Right hindlimb (tissue), 1 donor: ENCODE results near the gene ADA.

Experiments used
- DNase-seq: peaks from one replicate; pipeline ENCODE4 v3.0.0-alpha.2; 2018

Gene ADA

DNA sequence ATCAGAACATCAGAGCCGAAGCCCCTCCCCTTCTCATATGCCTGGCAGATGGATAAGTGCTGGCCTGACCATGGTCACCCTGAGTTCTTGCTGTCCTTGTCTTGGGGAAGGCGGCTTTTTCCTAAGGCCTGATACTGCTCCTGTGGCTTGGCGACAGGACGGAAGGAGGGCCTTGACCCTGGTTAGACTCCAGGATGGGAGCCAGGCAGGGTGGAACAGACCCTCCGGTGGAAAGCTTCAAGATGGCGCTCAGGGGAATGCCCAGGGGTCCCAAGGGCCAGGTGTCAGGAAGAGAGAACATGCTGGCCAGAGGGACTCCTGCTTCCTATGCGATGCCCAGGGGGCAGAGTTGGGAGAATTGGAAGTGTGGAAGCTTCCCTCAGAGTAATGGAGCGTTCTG, 29.6 kb downstream of the ADA start:
- DNase-seq, result no peak

DNA sequence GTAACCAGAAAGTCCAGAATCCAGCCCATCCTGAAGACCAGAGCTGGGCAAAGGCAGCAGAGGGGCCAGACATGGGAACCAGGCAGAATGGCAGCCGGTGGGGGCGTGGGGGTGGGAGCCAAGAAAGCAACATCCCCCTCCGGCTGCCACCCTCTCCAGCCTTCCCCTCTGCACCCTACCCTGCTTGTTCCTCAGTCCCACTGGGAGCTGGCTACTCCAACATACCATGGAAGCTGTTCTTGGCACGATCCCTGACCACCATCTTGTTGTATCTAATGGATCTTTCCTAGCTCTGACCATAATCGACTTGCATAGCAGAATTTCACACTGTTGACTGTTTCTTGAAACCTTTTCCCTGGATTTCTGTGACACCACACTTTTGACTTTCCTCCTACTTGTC, 30.2 kb downstream of the ADA start:
- no peak for DNase-seq

DNA sequence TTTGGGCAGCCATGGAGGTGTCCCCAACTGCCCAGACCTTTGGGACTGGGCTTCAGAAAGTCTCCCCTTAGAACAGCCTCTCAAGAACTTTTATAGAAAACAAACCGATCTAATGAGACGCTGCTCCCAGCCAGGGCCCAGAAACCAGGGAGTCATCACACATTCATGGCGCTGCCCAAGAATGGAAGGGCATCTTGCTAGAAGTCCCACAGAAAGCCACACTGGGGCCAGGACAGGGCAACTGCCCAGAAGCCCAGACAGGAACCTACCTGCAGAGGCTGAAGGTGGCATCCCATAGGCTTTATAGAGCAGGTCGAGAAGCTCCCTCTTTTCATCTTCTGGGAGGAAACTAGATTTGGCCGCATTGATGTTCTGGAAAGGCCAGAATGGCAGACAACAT, 31.5 kb downstream of the ADA start:
- DNase-seq, result no peak

DNA sequence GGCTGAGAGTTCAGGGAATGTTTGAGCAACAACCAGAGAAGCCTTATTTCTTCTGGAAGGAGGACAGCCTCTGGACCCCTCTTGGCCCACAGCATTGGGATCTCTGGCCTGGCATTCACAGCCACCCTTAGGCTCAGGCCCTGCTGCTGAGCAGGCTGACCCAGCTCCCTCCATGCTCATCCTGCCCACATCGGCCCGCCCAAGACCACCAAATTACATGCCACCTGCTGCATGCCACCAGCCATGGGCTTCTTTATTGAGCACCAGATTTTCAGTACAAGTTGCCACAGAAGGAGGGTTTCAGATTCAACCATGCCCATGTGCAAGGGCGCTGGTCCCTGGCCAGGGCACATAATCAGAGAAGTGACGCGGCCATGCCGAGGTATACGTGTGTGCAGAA, 32.2 kb downstream of the ADA start:
- DNase-seq, result no peak

DNA sequence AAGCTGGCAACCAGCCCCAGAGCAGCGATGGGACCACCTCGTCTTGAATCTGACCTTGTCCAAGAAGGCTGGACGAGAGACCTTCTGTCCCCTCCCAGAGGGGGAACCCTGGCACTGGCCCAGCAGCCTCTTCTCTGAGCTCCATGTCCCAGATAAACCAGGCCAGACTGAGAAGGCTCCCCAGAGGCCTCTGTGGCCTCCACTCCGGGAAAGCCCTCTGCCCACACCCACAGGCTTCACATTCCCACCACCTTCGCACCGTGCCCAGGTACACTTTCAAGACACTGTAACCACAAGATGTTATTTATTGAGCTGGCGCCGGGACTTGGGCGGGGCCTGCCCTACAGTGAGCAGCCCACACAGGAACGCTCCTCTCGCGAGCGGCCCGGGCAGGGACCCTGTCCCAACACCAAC, 33.2 kb downstream of the ADA start:
- DNase-seq, result no peak

DNA sequence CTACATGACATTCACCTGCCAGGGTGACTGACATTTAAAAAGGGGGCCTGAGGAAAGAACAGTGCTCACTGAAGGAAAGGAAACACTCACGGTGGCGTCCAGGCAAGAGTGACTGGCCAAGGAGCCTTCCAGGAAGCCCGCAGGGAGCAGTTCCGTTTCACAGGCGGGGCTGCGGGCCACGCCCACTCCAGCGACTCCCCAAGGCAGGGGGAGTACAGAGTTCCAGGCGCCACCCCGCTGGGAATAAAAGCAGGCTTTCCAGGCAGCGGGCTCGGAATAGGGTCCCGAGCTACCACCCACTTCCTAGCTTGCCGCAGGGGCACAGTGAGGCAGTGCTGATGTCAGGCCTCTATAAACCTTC, 34.9 kb downstream of the ADA start:
- no peak for DNase-seq

DNA sequence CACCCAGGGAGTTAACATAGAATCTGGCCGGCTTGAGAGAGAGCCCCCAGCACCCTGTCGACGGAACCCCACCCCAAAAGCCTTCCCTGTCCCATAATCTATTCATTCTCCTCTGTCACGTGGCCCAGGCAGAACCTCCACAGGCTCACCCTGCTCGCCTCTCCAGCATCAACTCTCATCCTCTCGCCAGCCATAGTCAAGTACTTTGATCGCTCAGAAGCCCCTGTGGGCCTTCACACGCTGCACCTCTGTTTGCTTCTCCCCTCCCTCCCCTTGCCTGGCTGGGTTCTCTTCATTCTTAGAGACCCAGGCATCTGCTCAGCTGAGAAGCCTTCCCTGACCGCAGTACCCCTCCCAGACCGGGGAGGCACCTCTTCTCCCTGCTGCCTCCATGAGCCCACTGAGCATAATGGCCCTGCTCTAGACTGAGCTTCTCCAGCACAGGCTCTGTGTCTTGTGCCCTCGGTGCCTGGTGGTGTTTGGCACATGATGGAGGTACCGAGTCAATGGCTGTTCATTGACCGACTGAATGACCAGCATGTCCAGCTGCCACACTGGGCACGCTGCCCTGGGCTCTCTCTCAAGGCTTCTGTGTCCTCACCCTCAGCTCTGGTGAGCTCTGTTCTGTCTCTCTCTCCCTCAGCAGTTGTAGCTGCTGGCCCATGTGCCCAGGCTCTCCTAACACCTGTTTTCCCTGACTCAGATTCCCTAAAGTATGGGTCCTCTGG, 35.5 kb downstream of the ADA start:
- no peak for DNase-seq

DNA sequence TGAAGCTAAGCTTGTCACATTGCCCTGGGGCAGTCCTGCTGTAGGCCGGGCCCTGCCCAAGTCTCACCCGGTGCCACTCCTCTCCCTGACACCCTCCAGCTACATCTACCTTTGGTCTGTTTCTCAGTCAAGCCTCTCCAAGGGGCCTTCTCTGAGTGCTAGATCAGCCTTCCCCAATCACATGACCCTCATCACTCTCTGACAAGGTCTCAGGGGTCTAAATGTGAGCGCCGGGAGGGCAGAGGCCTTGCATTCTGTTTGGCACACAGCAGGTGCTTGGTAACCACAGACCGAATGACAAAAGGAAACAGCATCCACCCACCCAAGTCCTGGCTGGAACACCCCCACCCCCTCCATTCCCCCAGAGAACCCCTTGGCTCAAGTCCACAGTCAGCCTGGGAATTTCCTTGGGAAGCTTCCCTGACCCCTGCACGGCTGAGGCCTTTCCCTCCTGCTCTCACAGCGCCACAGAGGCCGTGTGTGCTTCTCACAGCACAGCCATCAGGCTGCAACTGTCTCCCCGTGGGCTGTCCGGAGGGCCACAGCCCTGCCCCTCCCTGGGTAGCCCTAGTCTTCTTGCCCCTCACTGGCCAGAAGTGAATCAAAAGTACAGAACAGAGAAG, 36.2 kb downstream of the ADA start:
- no peak for DNase-seq

DNA sequence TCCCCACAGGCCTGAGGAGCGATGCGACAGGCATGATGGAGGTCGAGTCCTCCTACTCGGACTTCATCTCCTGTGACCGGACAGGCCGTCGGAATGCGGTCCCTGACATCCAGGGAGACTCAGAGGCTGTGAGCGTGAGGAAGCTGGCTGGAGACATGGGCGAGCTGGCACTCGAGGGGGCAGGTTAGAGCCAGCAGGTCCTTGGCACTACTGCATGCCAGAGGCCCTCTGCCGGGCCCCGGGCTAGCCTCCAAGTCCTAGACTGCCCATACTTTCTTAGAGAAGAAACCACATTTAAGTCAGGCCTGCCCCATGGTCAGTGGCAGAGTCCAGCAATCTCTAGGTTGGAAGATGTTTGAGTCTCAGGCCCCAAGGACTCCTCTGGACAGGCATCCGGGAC, 37.0 kb downstream of the ADA start:
- DNase-seq, result no peak

DNA sequence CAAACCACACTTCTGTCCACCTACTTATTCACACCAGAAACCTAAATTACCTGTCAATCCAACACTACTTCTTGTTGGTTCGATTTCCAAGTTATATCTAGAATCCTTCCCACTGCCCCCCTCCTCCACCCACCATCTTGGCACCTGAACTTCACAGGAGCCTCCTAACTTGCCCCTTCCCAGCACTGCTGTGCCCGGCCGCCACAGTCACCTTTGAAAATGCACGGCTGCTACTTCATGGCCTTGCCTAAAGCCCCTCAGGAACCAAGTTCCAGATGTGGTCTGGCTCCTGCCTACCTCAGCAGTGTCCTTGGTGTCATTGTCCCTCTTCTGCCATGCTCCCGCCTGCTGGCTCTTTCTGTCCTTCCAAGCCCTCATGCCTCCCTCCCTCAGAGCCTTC, 37.9 kb downstream of the ADA start:
- no peak for DNase-seq

DNA sequence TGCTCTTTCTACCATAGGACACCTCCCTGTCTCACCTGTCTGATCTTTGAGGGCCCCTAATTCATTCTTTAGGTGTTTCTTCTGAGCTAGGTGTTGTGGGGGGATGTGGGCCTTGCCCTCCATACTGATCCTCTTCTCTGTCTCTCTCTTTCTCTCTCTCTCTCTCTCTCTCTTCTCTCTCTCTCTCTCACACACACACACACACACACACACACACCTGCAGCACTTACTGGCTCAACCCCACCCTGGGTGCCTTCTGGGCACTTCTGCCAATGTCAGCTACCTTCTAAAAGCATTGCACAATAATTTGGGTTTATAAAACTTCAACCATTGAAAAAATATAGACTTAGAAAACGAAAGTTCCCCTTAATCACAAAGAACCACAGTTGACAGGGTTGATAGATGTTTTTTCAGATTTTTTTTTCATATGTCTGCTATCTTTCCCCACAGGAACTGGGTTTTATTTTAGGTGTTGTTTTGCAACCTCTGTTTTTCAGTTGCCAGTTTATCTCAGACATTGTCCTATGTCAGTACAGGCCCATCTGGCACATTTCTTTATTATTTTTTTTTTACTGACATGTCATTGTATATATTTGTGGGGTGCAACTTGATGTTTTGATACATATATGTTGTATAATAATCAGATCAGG, 41.1 kb downstream of the ADA start:
- DNase-seq, result no peak

DNA sequence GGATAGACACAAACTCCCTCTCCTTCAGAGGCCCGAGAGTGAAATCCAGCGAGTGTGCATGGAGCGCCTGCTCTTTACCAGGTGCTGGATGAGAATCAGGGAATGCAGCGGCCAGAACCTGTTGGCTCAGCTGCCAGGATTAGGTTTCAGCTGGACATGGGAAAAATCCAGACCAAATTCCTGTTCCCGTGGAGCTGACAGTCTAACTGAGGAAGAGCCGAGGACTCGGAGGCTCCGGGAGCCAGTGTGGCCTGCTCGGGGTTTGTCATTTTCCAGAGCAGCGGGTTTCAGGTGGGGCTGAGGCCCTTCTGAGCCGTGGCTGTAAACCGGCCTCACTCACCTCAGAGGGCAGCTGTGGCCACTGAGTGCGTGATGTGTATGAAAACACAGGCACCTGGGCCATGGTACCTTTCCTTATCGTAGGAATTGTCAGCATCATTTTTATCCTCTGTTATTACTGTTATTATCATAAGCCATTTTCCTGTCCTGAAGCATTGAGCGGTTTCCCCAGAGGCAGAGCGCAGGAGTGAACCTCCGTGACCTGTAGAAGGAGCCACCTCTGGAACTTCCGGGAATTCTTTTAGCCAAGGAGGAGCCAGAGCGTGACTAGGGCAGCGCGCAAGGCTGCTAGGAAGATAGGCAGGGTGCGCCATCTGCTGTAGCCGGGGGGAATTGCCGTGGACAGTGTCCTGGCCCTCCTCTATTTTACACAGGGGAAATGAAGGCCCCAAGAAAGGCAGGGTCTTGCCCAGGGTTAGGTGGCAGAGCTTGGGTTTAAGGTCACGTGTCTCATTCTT, 41.8 kb downstream of the ADA start:
- peak; percentile 90 for DNase-seq

DNA sequence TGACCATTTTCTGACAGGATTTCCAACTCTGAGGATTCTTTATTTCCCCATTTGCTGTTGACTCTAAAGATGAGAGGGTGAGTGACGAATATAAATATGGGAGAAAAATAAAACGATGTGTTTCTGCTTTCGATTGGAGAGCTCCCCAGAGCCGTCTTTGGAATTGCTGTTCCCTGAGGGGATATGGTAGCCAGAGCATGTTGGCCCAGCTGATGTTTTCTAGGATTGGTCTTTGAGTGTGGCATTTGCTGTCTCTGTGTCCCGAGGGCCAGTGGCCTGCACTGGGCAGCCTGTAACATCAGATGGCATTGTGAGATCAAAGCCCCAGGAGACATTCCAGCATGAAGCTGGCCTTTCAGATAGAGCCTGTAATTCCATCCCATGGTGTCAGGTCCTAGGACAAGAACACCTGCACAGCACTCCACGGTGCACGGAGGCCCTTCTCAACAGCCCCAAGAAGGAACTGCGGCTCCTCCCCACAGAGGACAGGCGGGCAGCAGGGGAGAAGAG, 42.4 kb downstream of the ADA start:
- DNase-seq, result no peak

DNA sequence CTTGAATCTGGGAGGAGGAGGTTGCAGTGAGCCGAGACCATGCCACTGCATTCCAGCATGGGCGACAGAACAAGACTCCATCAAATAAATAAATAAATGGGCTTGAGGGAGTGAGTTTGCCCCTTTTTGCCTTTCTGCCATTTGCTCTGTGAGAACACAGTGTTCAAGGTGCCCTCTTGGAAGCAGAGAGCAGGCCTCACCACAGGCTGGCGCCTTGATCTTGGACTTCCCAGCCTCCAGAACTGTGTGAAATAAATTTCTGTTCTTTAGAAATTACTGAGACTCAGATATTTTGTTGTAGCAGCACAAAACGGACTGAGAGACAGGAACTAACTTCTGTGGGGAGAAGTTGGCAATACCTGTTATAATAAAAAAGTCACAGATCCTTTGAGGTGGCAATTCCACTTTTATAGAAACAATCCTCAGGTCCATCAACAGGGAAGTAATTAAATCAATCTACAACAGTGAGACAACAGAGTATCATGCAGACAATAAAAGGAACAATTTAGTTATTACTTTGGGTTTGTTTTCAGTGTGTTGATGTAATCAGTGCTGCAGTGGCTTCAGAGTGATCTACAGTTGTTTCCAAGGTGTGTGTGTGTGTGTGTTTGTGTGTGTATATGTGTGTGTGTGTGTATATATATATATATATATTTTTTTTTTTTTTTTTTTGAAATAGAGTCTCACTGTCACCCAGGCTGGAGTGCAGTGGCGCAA, 44.6 kb downstream of the ADA start:
- DNase-seq, result no peak

DNA sequence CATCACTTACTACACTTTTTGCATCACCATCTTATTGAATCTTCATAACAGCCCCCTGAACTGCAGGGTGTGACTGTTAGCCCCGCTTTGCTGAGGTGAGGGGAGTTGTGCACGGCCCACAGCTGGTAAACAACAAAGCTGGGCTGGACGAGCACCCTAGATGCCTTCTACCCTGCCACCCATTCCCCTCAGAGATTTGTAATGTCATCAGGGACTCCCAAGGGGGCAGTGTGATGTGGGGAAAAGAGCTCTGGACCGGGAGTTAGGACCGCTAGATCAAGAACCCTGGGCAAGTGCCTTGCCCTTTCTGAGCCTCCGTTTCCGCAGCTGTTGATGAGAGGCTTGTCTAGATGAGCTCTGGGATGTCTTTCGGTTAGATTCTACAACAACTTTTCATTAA, 48.2 kb downstream of the ADA start:
- no peak for DNase-seq

DNA sequence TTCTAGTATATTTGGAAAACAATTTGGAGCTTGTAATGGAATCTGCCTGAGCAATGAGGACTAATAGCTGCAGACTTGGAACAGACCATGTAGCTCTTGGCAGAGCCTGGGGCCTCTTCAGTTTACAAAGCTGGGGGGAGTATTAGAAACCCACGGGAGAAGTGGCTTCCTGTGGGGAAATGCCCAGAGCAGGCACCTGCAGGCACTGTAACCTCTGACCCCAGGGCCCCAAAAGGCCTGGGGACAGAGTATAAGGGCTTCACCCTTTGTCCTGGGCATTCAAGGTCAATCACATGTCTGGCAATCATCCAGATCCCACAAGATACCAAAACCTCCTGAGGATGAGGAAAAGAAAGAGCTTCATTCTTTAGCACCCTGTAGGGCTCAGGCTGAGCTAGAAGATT, 49.7 kb downstream of the ADA start:
- peak; percentile 89 for DNase-seq

DNA sequence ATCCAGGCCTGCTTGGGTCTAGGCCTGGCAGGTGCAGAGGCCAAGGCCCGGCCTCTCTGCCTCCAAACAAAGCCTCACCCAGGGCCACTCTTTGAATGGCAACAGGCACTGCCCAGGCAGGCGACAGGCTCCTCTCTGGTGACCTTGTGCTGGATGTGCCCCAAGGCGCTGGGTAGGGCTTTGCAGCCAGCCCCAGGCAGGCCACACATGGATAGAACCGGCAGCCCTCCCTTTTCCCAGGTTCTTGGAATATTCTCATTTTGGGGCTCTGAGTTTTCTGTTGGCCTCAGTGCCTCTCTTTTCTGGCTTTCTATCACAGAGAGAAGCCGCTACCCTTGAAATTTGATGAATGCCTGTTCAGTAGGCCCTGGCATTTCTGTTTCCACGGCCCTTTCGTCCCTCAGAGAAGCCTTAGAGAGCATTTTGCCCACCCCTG, 50.2 kb downstream of the ADA start:
- DNase-seq, result peak; percentile 63

DNA sequence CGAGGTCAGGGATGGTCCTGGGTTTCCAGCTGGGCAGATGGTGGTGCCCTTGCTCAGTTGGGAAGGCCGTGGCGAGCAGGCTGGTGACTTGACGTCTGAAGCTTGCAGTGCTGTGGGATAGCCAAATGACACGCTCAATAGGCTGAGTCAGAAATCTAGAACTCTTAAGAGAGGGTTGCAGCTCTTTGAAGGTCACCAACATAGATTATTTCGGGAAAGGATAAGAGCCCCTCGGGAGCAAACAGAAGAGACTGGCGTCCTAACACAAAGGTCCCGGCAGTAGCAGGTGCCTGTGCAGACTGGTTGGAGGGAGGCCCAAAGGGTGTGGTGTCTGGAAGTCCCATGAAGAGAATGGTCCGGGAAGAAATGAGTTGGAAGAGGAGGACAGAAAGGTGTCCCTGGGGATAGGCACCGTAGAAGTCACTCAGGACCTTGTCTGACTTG, 50.7 kb downstream of the ADA start:
- DNase-seq, result no peak

DNA sequence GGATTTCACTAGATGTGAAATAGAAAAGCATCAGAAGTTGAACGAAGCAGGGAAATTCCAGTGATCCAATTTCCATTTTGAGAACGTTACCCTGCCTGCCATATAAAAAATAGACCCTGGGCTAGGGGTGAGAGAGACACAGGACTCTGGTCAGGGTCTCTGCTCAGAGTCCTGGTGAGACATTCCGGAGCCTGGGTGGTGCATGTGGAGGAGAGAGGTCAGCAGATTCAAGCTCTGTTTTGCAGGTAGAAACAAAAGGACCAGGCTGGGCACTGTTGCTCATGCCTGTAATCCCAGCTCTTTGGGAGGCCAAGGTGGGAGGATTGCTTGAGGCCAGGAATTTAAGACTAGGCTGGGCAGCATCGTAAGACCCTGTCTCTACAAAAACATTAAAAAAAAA, 51.2 kb downstream of the ADA start:
- no peak for DNase-seq

DNA sequence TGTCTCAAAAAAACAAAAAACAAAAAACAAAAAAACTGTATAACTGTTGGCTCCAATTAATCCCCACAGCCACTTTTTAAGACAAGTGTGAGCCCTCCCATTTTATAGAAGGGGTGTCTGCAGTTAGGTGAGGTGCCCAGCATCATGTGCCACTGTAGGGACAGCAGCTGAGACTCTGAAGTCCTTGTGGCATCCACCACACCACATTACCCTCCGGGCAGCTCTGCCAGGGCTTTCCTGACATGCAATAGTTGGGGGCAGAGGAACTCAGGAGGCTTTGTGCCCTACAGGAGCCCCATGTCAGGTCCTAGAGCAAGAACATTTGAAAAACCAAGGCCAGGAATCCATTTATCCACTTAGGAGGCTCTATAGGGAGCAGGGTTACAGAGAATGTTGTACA, 51.8 kb downstream of the ADA start:
- no peak for DNase-seq

DNA sequence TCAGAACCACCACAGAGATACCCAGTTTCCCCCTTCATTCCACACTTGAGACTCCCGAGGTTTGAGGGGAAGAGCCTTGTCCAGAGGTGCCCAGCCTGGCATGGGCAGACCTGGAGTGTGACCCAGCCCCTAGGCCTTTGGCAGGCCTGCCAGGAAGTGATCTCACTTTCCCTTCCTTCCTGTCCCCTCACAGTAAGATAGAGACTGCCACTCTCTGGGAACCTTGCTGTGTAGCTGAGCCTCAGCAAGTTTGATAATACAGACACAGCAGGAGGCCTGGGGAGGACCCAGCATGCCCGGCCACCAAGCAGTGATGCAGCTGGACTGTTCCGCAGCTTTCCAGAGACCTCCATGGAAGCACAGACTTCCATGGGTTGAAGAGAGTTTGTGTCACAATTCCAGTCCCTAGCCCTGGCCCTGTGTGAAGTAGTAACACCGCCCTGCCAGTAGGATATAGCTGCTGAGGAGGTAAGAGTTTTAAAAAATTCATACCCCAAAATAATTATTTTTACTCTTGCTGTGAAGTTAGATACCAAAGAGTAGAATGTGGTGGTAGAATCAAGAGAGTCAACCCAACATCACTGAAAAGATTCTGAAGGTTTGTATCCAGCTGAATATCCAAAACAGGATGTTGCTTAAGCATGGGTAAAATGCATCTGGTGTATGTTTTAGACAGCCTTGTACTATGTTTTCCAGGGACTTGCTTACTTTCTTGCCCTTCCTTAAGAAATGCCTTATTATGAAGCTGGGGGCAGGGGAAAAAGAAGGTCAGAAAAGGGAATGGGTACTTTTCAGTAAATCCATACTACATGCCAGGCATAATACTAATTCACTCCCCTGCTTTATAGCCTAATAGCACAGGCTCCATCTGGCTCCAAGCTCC, 52.8 kb downstream of the ADA start:
- no peak for DNase-seq

DNA sequence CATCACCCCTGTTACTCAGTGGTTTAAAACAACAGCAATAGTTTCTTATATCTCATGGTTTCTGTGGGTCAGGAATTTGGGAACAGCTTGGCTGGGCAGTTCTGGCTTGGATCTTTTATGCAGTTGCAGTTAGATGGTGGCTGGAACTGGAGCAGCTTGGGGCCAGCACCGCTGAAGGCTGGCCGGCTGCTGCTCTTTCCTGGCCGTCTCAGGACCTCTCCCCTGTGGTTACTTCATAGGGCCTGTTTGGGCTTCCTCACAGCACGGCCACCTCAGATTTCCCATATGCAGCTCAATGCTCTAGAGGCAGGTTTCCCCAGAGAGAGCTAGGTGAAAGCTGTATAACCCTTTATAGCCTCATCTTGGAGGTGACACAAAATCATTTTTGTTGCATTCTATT, 53.6 kb downstream of the ADA start:
- no peak for DNase-seq
